ENCODE results near the gene FRMPD4.
"Not testable (repeated sequence)": the region's sequence is repeated elsewhere in the genome, so short reads cannot be mapped to it uniquely, and the experiment has no call there.

Gene FRMPD4

GRCh38 chrX:12138361-12139313 lies at the start of gene FRMPD4:
Gene FRMPD4, plus strand, starts transcription at chrX:12138473. Its CDS starts 499 bp downstream, at chrX:12138972.
- no peak for DNase-seq

- DNase-seq, result no peak
Observed at GRCh38 chrX:12089740-12090139, 48.5 kb upstream of the FRMPD4 start.

GRCh38 chrX:12113321-12113720 lies 25.0 kb upstream of the FRMPD4 start:
- no peak for DNase-seq

DNA sequence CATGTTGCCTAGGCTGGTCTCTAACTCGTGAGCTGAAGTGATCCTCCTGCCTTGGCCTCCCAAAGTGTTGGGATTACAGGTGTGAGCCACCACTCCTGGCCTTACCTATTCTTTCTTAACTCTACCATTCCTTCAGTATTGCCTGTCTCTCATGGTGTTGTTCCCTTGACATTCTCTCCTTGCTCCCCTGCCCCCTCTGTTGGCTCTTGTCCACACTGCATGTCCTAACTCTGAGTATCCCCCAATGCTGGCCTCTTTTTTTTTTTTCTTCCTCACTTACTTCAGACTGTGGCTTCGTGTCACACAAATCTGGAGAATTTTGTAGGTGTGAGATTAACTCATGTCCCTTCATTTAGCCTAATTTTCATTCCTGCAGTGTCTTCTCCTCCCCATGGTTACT lies 22.9 kb upstream of the FRMPD4 start:
- DNase-seq, result peak; percentile 2

DNA sequence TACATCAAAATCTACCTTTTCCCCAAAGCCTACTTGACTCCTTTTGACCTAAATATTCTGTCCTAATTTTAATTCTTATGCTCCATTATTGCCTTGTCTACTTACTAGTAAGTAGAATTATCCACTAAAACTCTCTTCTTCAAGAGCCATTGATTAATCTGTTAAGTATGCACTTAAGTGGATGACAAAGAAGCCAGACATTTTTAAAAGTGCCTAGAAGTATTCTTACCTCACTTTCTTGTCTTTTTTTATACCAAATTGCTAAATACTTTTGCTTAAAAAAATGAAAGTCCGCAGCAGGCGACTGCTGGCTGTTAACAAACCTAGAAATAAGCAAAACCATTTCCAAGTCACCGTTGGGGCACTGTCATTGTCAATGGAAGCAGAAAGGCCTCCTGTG lies 20.1 kb upstream of the FRMPD4 start:
- no peak for DNase-seq

- no peak for DNase-seq
Observed at GRCh38 chrX:12128017-12128416, 10.3 kb upstream of the FRMPD4 start.

GRCh38 chrX:12137951-12138360 lies 317 bp upstream of the FRMPD4 start:
- DNase-seq, result no peak

GRCh38 chrX:12139934-12140611 lies 1.8 kb downstream of the FRMPD4 start:
- no peak for DNase-seq

DNA sequence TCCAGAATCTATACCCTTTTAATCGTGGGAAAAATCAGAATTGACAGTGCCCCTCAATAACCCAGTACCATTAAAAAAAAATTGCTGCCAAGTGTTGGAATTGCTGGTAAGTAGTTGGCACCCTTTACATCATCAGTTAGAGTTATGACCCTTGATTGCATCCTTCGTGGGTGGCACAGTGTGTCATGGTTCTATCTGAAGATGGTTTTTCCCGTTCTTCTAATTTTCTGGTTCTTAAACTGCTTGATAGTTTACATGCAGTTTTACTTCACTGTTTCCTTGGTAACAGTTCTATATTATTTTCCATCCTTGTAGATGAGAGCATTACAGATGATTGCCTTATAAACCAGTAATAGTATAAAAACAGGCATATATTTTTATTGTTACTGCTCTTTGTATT lies 3.2 kb downstream of the FRMPD4 start:
- DNase-seq, result no peak

DNA sequence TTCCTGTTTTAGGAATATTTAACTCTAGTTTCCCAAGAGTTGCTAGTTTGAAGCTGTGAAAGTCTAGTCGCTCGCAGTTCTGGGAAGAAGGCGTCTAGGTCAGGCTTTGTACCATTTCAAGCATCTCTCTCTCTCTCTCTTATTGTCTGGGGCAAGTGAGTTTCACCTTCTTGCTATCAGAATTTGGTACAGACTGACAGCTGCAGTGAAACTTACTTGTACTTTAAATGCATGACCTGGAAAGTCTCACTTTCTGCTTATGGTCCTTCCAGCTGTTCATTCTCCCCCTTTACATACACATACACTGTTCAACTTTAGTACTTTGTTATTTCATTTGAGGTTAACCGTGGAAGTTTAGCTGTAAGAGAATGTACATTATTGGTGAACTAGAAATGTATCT lies 4.4 kb downstream of the FRMPD4 start:
- no peak for DNase-seq

GRCh38 chrX:12145402-12145801 lies 7.1 kb downstream of the FRMPD4 start:
- no peak for DNase-seq

DNA sequence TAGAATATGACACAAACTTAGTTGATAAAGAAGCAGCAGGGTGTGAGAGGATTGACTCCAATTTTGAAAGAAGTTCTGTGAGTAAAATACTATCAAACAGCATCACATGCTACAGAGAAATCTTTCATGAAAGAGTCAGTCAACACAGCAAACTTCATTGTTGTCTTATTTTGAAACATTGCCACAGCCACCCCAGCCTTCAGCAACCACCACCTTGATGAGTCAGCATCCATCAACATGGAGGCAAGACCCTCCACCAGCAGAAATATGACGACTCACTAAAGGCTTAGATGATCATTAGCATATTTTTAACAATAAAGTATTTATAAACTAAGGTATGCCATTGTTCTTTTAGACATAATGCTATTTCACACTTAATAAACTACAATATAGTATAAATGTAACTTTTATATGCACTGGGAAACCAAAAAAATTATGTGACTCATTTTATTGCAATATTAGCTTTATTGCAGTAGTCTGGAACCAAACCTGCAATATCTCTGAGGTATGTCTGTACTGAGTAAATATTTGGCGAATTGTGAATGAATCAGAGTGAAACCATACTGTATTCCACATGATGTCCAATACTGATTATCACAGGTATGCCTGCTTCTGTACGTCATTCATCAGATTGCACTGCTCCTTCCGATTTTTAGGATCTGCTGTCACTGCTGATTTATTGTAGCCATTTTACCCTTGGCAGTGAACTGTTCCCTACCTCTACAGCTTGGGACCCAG lies 11.6 kb downstream of the FRMPD4 start:
- DNase-seq, result no peak

- DNase-seq, result no peak
Observed at GRCh38 chrX:12153317-12153716, 15.0 kb downstream of the FRMPD4 start.

DNA sequence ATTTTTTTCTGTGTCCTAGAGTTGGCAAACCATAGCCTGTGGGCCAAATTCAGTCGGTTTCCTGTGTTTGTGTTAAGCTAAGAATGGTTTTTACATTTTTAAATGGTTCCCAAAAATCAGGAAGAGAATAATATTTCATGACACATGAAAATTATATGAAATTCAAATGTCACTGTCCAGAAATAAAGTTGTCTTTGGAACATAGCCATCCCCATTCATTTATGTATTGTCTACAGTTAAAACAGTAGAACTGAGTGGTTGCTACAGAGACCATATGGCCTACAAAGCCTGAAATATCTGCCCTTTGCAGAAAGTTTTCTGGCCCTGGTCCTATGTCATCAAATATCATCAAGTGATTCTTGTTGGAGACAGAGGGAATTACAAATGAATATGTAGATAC lies 15.5 kb downstream of the FRMPD4 start:
- DNase-seq, result no peak

DNA sequence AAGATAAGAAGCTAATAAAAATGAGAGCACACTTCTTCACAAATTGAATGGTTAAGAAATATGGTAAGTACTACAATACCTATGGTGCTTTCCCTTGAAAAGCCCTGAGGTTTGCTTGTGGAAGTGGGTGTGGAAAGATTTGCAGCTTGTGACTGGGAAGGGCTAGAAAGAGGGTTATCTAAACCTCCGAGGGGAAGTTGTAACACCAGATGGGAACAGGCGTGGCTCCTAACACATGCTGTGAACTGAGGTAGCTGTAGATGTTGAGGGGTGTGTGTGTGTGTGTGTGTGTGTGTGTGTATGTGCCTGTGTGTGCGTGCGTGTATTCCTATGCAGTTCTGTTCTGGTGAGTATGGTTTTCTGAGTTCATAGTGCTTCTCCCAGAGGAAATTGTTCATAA lies 21.5 kb downstream of the FRMPD4 start:
- DNase-seq, result no peak

GRCh38 chrX:12162420-12162819 lies 24.1 kb downstream of the FRMPD4 start:
- no peak for DNase-seq

- not testable (repeated sequence) for DNase-seq
Observed at GRCh38 chrX:12164180-12164579, 25.9 kb downstream of the FRMPD4 start.

GRCh38 chrX:12170755-12171154 lies 32.5 kb downstream of the FRMPD4 start:
- no peak for DNase-seq

GRCh38 chrX:12174358-12174757 lies 36.1 kb downstream of the FRMPD4 start:
- DNase-seq, result no peak

GRCh38 chrX:12197030-12197429 lies 58.8 kb downstream of the FRMPD4 start:
- DNase-seq, result no peak

- no peak for DNase-seq
Observed at GRCh38 chrX:12206413-12206812, 68.1 kb downstream of the FRMPD4 start.

GRCh38 chrX:12210196-12210815 lies 72.0 kb downstream of the FRMPD4 start:
- DNase-seq, result no peak

DNA sequence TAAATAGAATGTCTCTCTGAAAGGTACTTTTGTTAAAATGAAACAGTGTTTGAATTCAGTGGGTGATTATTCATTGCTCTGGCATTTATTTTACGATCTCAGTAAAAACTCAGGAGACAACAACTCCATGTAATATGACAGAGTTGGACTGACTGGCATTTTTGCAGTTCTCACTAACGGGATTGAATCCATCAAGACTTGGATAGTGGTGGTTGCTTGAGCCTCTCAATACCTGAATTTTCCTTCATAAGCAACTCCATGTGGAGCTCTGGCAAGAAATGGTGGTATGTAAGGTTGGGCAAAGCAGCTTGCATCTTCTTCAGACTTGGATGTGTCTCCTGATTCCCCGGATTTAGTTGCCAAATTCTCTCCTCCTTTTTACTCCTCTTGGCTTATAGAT lies 72.7 kb downstream of the FRMPD4 start:
- DNase-seq, result no peak
